ENCODE measurements around the gene FAM13A. TPM values are rescaled to one million over a fixed set of nuclear protein-coding genes. Genes with fewer than 3 reads are reported as not detected.

FAM13A gene
- total and polyA plus RNA-seq, 2 of the 8 experiments (the other 6 are each of a cell fraction or from before 2014, with no cell fraction given): 7.1 to 16.5 TPM

DNA sequence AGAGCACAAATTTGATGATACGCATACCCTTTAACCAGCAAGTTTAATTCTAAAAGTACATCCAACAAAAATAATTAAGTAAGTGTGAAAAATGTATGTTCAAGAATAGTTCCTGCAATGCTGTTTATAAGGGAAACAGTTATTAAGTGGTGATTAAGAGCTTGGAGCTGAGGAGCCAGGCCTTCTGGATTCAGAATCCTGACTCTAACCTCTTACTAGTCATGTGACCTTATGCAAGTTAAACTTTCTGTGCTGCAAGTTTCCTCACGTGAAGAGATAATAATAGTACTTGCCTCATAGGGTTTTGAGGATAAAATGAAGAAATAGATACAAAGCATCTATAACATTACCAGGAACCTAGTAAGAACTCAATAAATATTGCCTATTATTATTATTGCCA lies 77.7 kb downstream of the FAM13A start:
- Histone ChIP-seq H3K56ac (replicated peaks; ENCODE audit: insufficient read length, low read depth, low read length) (no peak overlapping the region), H3K27me3 (replicated peaks in 1 of 4; ENCODE audit: control insufficient read depth in 3 of 4, extremely low read depth in 1 of 4, insufficient read depth in 3 of 4, low read length in 3 of 4) (no peaks in the 10 kb centered on the region), H3K9ac (replicated peaks in 1 of 4; ENCODE audit: extremely low read depth in 1 of 4, low read depth in 3 of 4, low read length in 3 of 4) (no peak overlapping the region), H3K18ac (ENCODE audit: extremely low read depth, low read length) (no peak overlapping the region), H3K4ac (replicated peaks; ENCODE audit: insufficient read length, low read depth, low read length) (no peak overlapping the region), H2AK5ac (ENCODE audit: low read depth, low read length) (no peak overlapping the region), H2BK15ac (ENCODE audit: low read length) (no peak overlapping the region), H3K36me3 (ENCODE audit: control insufficient read depth in 2 of 4, insufficient read depth in 4 of 4, low read length in 3 of 4) (no peaks in the 10 kb centered on the region), H2AFZ (ENCODE audit: low read length) (no peak overlapping the region), H3K4me2 (ENCODE audit: insufficient read depth in 1 of 2, low read depth in 2 of 2, low read length in 2 of 2) (no peak overlapping the region), H2BK5ac (ENCODE audit: low read depth, low read length) (no peak overlapping the region), H3K4me1 (replicated peaks in 1 of 4; ENCODE audit: control insufficient read depth in 3 of 4, insufficient read depth in 4 of 4, low read length in 3 of 4) (no peaks in the 10 kb centered on the region), H3K79me2 (ENCODE audit: control insufficient read depth in 1 of 2, insufficient read depth in 2 of 2, low read length in 2 of 2) (no peaks in the 10 kb centered on the region), H4K20me1 (replicated peaks in 1 of 2; ENCODE audit: control insufficient read depth in 1 of 2, insufficient read depth in 2 of 2, low read length in 2 of 2) (no peaks in the 10 kb centered on the region), H3K23ac (ENCODE audit: insufficient read length) (no peak overlapping the region), H3K23me2 (ENCODE audit: low read depth, low read length) (no peaks in the 10 kb centered on the region), H4K5ac (ENCODE audit: insufficient read length, low read depth, low read length) (no peak overlapping the region), H2BK12ac (ENCODE audit: low read depth, low read length) (no peak overlapping the region), H3K27ac (ENCODE audit: low read depth, low read length) (no peak overlapping the region), H3K9me3 (ENCODE audit: insufficient read depth in 2 of 2, low read depth in 1 of 2, low read length in 1 of 2) (no peaks in the 10 kb centered on the region), H2BK120ac (replicated peaks; ENCODE audit: low read depth, low read length) (no peak overlapping the region), H4K91ac (replicated peaks; ENCODE audit: insufficient read length, low read length) (no peak overlapping the region), H3K14ac (ENCODE audit: insufficient read length) (no peak overlapping the region), H3K79me1 (ENCODE audit: low read depth, low read length) (no peaks in the 10 kb centered on the region), H3K4me3 (ENCODE audit: extremely low read depth in 1 of 4, insufficient read depth in 2 of 4, low read depth in 3 of 4, low read length in 4 of 4) (no peak overlapping the region), H4K8ac (ENCODE audit: extremely low read depth, insufficient read depth, low read length) (no peak overlapping the region), H2BK20ac (ENCODE audit: low read length) (no peak overlapping the region)
- CTCF ChIA-PET (ENCODE audit: partially characterized antibody): interaction anchor here (0.7 kb wide), 2 partner anchors 43 to 607 kb away, joined by 3 to 4 read pairs; no protein-coding TSS in a partner anchor
- 87% methylated on average over 2 of the region's 2 CpGs; no CpG with 5 or more reads in 1 of the 2 experiments for WGBS, 2 experiments (ENCODE audit: extremely low coverage in 1 of 2, insufficient coverage in 1 of 2, insufficient read length in 1 of 2, insufficient replicate concordance in 2 of 2, low coverage in 1 of 2, low lambda C conversion rate in 2 of 2, missing lambda C conversion rate in 1 of 2)
- POLR2A ChIA-PET (ENCODE audit: partially characterized antibody): no interaction called here
- FAIRE-seq (no peak), DNase-seq (ENCODE audit: low read depth in 1 of 2, low spot score in 2 of 2) (no peak)
- TF ChIP-seq SAP30 (IDR thresholded peaks at IDR 0.05; ENCODE audit: insufficient read depth, insufficient replicate concordance, low read length) (no peak), RAD21 (IDR thresholded peaks at IDR 0.05 in 1 of 2, conservative IDR thresholded peaks at IDR 0.05 in 1 of 2; ENCODE audit: low read depth in 2 of 2, low read length in 2 of 2) (no peak), CTBP2 (IDR thresholded peaks at IDR 0.05; ENCODE audit: borderline replicate concordance, insufficient read depth, insufficient read length, low read length) (no peak), POLR2AphosphoS5 (IDR thresholded peaks at IDR 0.05; ENCODE audit: low read depth, low read length) (no peak), TEAD4 (IDR thresholded peaks at IDR 0.05; ENCODE audit: low read depth, low read length) (no peak), SIN3A (conservative IDR thresholded peaks at IDR 0.05 in 1 of 2, IDR thresholded peaks at IDR 0.05 in 1 of 2; ENCODE audit: low read depth in 1 of 2, low read length in 2 of 2) (no peak), ZNF274 (IDR thresholded peaks at IDR 0.05; ENCODE audit: borderline replicate concordance, extremely low read depth, low read length) (no peak), POU5F1 (IDR thresholded peaks at IDR 0.05; ENCODE audit: low read depth, low read length) (no peak), TCF12 (IDR thresholded peaks at IDR 0.05; ENCODE audit: low read depth, low read length) (no peak), TAF7 (optimal IDR thresholded peaks at IDR 0.05; ENCODE audit: borderline replicate concordance, low read depth, low read length) (no peak), SRF (IDR thresholded peaks at IDR 0.05; ENCODE audit: low read depth, low read length) (no peak), KDM5A (IDR thresholded peaks at IDR 0.05; ENCODE audit: low read length) (no peak), SUZ12 (IDR thresholded peaks at IDR 0.05; ENCODE audit: low read length) (no peak), SP4 (IDR thresholded peaks at IDR 0.05; ENCODE audit: low read length) (no peak), NRF1 (IDR thresholded peaks at IDR 0.05; ENCODE audit: low read depth, low read length) (no peak)

Measured in H1 (cell line).